Renal cortical epithelial cell (primary cell): Measurements from ENCODE around the gene RIOK3. TPM values are rescaled to one million over a fixed set of nuclear protein-coding genes. Genes with fewer than 3 reads are reported as not detected.
A peak's percentile ranks its signal among the peaks of the same experiment; 100 is the strongest.

Source experiments
- DNase-seq: peaks from one replicate; pipeline ENCODE4 v3.0.0-alpha.2; 2011; ENCODE audit warnings: low read depth
- total RNA-seq: library from RNA; depleted of rRNA; stranded (reverse); fragments of >200 nt; gene quantifications from 2 replicates; pipeline ENCODE4 v1.2.3, GENCODE V29; 2014

RIOK3 gene
- total RNA-seq, 1 donor from 2014 or later, result 102 TPM

GRCh38 chr18:23529604-23530003 is 76.5 kb downstream of the RIOK3 start:
- DNase-seq, result peak; percentile 95

DNA sequence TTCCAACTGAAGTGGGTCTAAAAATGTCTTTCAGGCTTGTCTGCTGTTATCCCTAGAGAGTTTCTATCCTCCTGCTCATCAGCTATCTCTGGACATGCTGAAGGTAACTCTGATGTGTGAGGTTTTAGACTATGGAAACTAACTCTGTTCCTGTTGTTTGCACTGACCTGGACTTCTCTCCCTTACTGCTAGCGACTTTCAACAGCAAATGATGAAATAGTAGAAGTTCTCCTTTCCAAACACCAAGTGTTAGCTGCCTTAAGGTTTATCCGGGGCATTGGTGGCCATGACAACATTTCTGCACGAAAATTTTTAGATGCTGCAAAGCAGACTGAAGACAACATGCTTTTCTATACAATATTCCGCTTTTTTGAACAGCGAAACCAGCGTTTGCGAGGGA is 77.1 kb downstream of the RIOK3 start:
- no peak for DNase-seq

GRCh38 chr18:23531912-23532311 is 78.8 kb downstream of the RIOK3 start:
- DNase-seq, result no peak

Other genes with a start within 250 kb of the RIOK3 start
- 34.9 and 39.9 TPM in 2 replicates for gene RMC1, start 50.2 kb downstream of the RIOK3 start, total RNA-seq
- 101 and 106 TPM in 2 replicates for gene NPC1, start 133.2 kb downstream of the RIOK3 start, total RNA-seq
- 7.1 and 7.2 TPM in 2 replicates for gene ANKRD29, start 209.6 kb downstream of the RIOK3 start, total RNA-seq
- 70.9 and 246 TPM in 2 replicates for gene LAMA3, start 236.2 kb downstream of the RIOK3 start, total RNA-seq